Non-pigmented ciliary epithelial cell (primary cell): Measurements from ENCODE around the gene TFCP2L1.

ENCODE experiments used
- DNase-seq: peaks from one replicate; pipeline ENCODE4 v3.0.0-alpha.2; 2010; ENCODE audit warnings: low read depth

TFCP2L1 gene

DNA sequence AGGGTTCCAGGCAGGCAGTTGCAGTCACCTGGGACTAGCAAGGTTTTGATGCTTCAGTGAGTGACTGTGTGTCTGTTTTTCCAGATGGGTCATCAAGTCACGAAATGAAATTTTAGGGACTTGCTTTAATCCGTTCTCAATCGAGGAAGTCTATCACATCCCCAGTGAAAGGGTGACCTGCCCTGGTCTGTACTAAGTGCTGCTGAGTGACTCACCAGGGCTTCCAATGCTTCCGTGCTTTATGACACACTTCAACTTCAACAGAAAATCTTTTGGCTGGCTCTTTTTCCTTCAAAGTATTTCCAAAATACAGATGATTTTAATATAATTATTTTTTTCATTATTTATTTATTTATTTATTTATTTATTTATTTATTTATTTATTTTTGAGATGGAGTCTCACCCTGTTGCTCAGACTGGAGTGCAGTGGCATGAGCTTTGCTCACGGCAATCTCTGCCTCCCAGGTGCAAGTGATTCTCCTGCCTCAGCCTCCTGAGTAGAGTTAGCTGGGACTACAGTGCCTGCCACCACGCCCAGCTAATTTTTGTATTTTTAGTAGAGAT is 18.4 kb downstream of the TFCP2L1 start:
- DNase-seq: no peak

GRCh38 chr2:121263996-121264715 is 20.8 kb downstream of the TFCP2L1 start:
- no peak for DNase-seq

GRCh38 chr2:121260370-121261154 is 24.4 kb downstream of the TFCP2L1 start:
- no peak for DNase-seq

- DNase-seq: no peak
Measured at GRCh38 chr2:121258051-121258450, 27.0 kb downstream of the TFCP2L1 start.

DNA sequence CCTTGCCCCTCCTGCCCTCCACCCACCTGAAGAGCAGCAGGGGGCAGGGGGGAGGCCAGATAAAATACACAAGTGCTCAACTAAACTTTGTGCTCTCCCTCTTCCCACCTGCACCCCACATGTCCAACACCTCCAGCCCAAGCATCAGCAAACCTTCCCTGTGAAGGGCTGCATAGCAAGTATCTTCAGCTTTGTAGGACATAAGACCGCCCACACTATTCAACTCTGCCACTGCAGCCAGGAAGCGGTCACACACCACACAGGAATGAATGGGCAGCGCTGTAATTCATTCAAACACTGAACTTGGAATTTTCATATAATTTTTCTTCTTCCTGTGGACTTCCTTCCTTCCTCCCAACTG is 27.5 kb downstream of the TFCP2L1 start:
- DNase-seq: no peak

- DNase-seq: no peak
Measured at GRCh38 chr2:121256720-121257479, 28.1 kb downstream of the TFCP2L1 start.

- DNase-seq: no peak
Measured at GRCh38 chr2:121255358-121255757, 29.6 kb downstream of the TFCP2L1 start.

DNA sequence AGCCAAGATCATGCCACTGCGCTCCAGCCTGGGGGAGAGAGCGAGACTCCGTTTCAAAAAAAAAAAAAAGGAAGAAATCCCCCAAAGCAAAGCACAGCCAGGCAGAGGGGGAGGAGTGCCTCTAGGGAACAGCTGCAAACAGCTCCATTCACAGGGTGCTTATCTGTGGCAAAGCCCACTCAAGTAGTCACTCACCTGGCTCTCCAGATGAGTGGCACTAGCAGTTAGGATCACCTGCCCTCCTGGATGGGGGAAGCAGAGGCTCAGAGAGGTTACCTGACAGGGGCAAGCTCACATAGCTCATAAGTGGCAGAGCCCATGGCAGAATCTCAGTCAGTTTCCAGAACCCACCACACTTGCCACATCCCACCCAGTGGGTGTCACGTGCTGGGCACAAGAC is 30.3 kb downstream of the TFCP2L1 start:
- no peak for DNase-seq

DNA sequence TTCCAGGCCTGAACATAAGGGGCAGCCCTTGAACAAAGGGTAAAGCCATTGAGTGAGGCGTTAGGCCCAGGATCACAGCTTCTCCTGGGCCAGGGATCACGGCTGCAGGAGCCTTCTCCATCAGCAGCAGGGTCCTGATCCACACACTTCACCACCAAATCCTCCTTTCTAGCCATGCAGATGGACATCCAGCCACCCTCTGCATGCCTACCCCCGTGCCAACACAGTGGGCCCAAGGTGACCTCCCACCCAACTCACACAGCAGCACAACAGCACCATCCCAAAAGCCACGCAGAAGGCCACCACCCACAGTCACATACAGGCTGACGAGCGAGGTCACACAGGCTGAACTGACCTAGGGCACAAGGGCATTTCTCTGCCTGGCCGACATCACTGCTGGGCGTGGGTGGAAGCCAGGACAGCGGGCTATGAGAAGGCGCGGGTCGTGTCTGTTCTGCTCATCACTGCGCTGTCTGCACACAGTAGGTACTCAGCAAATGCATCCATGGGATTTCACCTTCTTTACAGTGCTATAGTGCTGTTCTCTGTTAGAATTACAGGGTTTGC is 31.2 kb downstream of the TFCP2L1 start:
- DNase-seq: no peak

- DNase-seq: no peak
Measured at GRCh38 chr2:121253021-121253673, 31.9 kb downstream of the TFCP2L1 start.

DNA sequence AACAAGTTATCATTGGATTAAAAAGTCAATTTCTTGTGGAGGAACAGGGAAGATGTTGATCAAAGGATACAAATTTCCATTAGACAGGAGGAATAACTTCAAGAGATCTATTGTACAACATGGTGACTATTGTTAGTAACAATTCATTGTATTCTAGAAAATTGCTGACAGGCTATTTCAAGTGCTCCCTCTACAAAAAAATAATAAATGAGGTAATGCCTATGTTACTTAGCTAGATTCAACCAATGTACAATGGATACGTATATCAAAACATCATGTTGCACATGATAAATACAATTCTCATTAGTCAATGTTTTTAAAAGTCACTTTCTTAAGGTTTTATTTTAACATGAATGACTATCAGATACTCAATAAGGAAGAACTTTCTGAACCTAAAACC is 33.5 kb downstream of the TFCP2L1 start:
- no peak for DNase-seq

DNA sequence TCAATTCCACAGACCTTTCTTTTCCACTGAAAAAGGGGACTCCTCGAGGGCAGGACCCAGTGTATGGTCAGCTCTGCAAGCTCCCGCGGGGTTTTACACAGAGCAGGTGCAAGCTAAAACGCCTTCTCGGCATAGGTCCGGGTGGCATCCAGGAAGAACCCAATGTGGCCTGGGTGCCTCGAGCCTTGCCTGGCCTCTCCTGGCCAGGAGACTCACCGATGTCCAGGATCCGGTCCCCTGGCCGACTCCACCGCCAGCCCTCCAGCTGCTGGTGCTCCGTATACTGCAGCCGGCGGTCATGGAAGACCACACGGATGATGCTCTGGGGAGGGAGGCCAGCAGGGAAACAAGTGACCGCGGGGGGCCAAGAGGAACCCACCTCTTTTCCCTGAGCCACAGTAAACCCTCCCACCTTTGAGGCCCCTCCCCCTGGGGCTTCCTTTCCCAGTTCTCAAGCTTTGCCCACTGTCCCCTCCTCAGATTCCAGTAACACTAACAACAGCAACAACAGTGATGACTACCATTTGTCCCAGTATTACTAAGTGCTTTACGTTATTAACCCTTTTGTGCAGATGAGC is 36.1 kb downstream of the TFCP2L1 start:
- no peak for DNase-seq

GRCh38 chr2:121247971-121248370 is 37.0 kb downstream of the TFCP2L1 start:
- DNase-seq: no peak

GRCh38 chr2:121247534-121247933 is 37.5 kb downstream of the TFCP2L1 start:
- DNase-seq: no peak

DNA sequence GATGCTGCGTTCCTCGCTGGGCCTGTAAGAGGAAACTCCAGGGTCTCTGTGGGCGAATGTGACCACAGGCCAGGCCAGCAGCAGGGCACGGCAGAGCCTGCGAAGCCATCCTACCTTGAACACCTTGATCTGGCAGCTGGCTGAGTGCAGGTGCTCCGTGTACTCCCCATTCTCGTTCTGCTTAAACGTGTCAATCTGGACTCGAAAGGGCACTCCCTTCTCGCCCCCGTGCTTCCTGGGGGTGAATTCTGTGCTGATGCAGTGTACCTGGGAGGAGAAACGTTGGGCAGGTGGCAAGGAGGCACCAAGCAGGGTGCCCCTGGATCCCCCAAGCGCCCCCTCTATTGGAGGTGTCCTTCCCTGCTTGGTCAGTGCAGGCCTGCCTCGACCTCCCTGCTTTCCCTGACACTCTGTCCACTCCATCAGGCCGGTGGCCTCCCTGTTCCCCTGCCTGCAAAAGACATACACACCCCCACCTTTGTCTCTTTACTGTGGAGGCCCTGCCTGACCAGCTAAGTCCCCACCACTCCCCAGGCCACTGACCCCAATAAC is 38.2 kb downstream of the TFCP2L1 start:
- no peak for DNase-seq

- no peak for DNase-seq
Measured at GRCh38 chr2:121245913-121246312, 39.1 kb downstream of the TFCP2L1 start.

GRCh38 chr2:121245120-121245820 is 39.7 kb downstream of the TFCP2L1 start:
- no peak for DNase-seq

- no peak for DNase-seq
Measured at GRCh38 chr2:121244616-121245015, 40.4 kb downstream of the TFCP2L1 start.

DNA sequence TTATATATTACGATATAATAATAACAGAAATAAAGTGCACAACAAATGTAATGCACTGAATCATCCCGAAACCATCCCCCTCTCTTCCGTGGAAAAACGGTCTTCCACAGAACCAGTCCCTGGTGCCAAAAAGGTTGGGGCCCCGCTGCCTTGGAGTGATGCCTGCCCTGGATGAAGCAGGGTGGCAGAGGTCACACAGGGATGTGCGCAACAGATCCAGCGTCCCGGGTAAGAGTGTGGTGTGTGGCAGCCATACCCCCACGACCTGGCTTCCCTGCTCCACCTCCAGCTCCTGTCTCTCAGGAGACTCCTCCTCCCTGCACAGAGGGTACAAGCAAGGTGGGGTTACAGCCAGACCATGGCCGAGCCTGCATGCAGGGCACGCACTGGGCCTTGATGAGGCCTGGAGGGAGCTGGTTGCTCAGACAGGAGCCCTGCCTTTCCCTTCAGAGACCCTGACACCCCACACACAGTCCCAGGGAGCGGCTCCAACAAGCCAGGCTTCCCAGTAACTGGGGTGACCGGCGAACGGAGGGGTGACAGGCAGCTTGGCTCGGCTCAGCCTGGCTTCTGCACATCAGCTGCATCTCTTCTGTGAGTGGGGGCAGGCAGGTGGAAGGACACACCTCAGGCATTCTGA is 41.1 kb downstream of the TFCP2L1 start:
- DNase-seq: no peak

DNA sequence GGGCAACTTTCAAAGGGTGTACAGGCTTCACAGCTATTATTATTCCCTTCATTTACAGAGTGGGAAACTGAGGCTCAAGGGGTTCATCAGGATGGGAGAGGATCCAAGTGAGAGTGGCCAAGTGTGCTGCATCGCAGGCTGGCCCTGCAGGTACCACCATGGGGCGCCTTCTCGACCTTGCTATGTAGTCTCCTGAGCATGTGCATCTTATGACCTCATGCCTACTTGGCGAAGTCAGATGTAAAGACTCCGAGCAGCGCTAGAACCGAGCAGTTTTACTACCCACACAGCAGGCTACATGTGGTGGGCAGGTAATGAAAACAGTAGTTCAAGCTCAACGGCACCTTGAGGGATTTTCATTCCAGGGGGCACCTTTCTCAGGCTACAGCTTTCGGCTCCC is 42.0 kb downstream of the TFCP2L1 start:
- DNase-seq: no peak
